SU-DHL-6 (cell line): ENCODE measurements around the gene PRSS27.

Source experiments
- H2AFZ ChIP-seq: fragments of 200-600 bp; sonication (generic); 2 replicates; pipeline ENCODE4 v1.6.1; 2014; ENCODE audit warnings: low read depth, mild to moderate bottlenecking, moderate library complexity, mixed read lengths, antibody characterized with exemption, low read length; ENCODE audit not compliant: severe bottlenecking
- H3F3A ChIP-seq: fragments of 200-600 bp; shearing (Covaris generic); 2 replicates; pipeline ENCODE4 v1.6.0; 2016; ENCODE audit warnings: antibody characterized with exemption, mild to moderate bottlenecking; ENCODE audit not compliant: insufficient read depth
- H3K27ac ChIP-seq: fragments of 200-600 bp; sonication (generic); 2 replicates; pipeline ENCODE4 v1.5.1; 2016; ENCODE audit warnings: low read depth, mild to moderate bottlenecking, low read length, moderate library complexity, mixed read lengths
- H3K27me3 ChIP-seq: fragments of 200-600 bp; sonication (generic), shearing (Covaris generic); 2 replicates; pipeline ENCODE4 v1.6.0; 2014; ENCODE audit warnings: mild to moderate bottlenecking, low read length
- H3K36me3 ChIP-seq: fragments of 200-600 bp; sonication (generic); 2 replicates; pipeline ENCODE4 v1.6.1; 2014; ENCODE audit warnings: mild to moderate bottlenecking, low read length, mixed read lengths
- H3K4me2 ChIP-seq: fragments of 300-600, 200-600 bp; shearing (Covaris generic), sonication (generic); 2 replicates; pipeline ENCODE4 v1.6.0; 2014; ENCODE audit warnings: low read length, low read depth, mild to moderate bottlenecking; ENCODE audit not compliant: poor library complexity, severe bottlenecking
- H3K4me3 ChIP-seq: fragments of 200-600 bp; sonication (generic); 2 replicates; pipeline ENCODE4 v1.5.1; 2014; ENCODE audit warnings: antibody characterized with exemption, low read length, mild to moderate bottlenecking, mixed read lengths; ENCODE audit not compliant: insufficient read depth, poor library complexity, severe bottlenecking
- H3K79me2 ChIP-seq: fragments of 200-600 bp; sonication (generic); 2 replicates; pipeline ENCODE4 v1.6.1; 2014; ENCODE audit warnings: mild to moderate bottlenecking, low read length, moderate library complexity; ENCODE audit not compliant: insufficient read depth
- H3K9ac ChIP-seq: fragments of 200-600 bp; sonication (generic); 2 replicates; pipeline ENCODE4 v1.7.0; 2014; ENCODE audit warnings: mild to moderate bottlenecking, low read length
- H3K9me2 ChIP-seq: fragments of 200-600 bp; sonication (generic); replicated peaks from 2 replicates; pipeline ENCODE4 v1.6.1; 2014; ENCODE audit warnings: low read length; ENCODE audit not compliant: insufficient read depth
- H3K9me3 ChIP-seq: fragments of 200-600 bp; sonication (generic); 2 replicates; pipeline ENCODE4 v1.6.1; 2014; ENCODE audit warnings: low read length, mixed read lengths; ENCODE audit not compliant: insufficient read depth
- H4K20me1 ChIP-seq: fragments of 200-600 bp; sonication (generic); 2 replicates; pipeline ENCODE4 v1.6.1; 2014; ENCODE audit warnings: low read depth, mild to moderate bottlenecking, antibody characterized with exemption, low read length, moderate library complexity, mixed read lengths
- CTCF ChIP-seq: fragments of 200-600 bp; sonication (generic); IDR thresholded peaks from one replicate; pipeline ENCODE4 v1.5.1; 2017; ENCODE audit warnings: antibody characterized with exemption, mild to moderate bottlenecking, low read length, moderate library complexity; ENCODE audit not compliant: insufficient read depth, poor library complexity, severe bottlenecking
- EZH2phosphoT487 ChIP-seq: fragments of 200-600 bp; sonication (generic), shearing (Covaris generic); conservative IDR thresholded peaks from 2 replicates; pipeline ENCODE4 v1.6.1; 2018; ENCODE audit warnings: mild to moderate bottlenecking, antibody characterized with exemption, low read length, moderate library complexity, mixed read lengths

PRSS27 gene

GRCh38 chr16:2704166-2704982, 15.7 kb downstream of the PRSS27 start:
- Histone ChIP-seq H3K9me3 (no peaks in the 10 kb centered on the region), H3K4me2 (no peak overlapping the region), H3K79me2 (no peaks in the 10 kb centered on the region), H2AFZ (no peak overlapping the region), H3F3A (no peaks in the 10 kb centered on the region), H3K27me3 (no peaks in the 10 kb centered on the region), H4K20me1 (no peaks in the 10 kb centered on the region), H3K36me3 (no peaks in the 10 kb centered on the region), H3K9me2 (no peaks in the 10 kb centered on the region), H3K9ac (no peak overlapping the region), H3K27ac (no peak overlapping the region), H3K4me3 (no peak overlapping the region)
- no peak for TF ChIP-seq EZH2phosphoT487
- TF ChIP-seq CTCF: no peak

DNA sequence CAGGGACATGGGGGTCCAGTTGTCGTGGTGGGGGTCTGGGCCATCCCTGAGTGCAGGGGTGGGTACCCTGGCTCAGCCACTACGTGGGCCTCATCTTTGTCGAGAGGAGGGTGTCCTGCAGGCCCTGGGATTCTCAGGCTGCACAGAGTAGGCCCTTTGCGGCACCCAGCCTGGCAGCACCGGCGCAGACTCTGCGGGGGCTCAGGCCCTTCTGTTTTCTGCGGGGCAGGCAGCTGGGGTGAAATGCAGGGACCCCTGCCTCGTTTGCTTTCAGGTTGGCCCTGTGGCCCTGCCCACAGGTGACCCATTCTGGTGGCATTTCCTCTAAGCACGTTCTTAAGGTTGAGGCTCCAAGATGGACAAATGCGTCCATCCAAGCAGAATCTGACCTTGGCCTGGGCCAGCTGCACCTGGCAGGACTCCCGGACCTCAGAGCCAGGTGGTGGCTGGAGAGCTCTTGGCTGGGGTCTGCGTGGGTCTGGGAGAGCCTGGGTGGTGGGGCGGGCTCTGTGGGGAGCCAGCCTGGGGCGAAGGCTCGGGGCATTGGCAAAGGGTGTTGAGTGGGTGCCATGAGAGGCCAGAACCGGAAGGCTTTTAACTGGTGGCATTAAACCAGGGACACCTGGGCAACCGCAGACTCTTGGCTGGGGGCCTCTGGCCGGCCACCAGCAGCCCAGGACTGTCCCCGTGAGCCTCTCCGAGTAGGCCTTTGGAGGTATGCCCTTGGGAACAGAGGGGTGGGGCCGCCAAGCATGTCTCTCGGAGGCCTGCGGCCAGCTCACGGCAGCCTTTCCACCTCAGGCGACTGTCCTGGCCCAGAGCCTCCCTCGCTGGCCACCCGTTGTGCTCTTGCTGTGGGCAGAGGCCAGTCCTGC, 16.9 kb downstream of the PRSS27 start:
- H3K27me3 ChIP-seq: no peaks in the 10 kb centered on the region
- no peaks in the 10 kb centered on the region for H3F3A ChIP-seq
- no peak overlapping the region for H2AFZ ChIP-seq
- TF ChIP-seq EZH2phosphoT487 (no peak), CTCF (no peak)
- no peak overlapping the region for H3K4me2 ChIP-seq
- no peaks in the 10 kb centered on the region for H3K79me2 ChIP-seq
- H3K9me3 ChIP-seq: no peaks in the 10 kb centered on the region
- H3K9me2 ChIP-seq: no peaks in the 10 kb centered on the region
- no peak overlapping the region for H3K27ac ChIP-seq
- no peaks in the 10 kb centered on the region for H3K36me3 ChIP-seq
- H3K4me3 ChIP-seq: no peak overlapping the region
- H3K9ac ChIP-seq: no peak overlapping the region
- no peaks in the 10 kb centered on the region for H4K20me1 ChIP-seq

- no peaks in the 10 kb centered on the region for H3K36me3 ChIP-seq
These were observed 17.6 kb downstream of the PRSS27 start for GRCh38 chr16:2702438-2702825.

More at GRCh38 chr16:2702438-2702825, 17.6 kb downstream of the PRSS27 start:
- Histone ChIP-seq H3K27me3 (no peaks in the 10 kb centered on the region), H3K9me2 (no peaks in the 10 kb centered on the region), H2AFZ (no peak overlapping the region), H3K27ac (no peak overlapping the region), H3K4me2 (no peak overlapping the region), H3K4me3 (no peak overlapping the region), H4K20me1 (no peaks in the 10 kb centered on the region), H3K9ac (no peak overlapping the region), H3F3A (no peaks in the 10 kb centered on the region), H3K79me2 (no peaks in the 10 kb centered on the region), H3K9me3 (no peaks in the 10 kb centered on the region)
- TF ChIP-seq CTCF: no peak
- TF ChIP-seq EZH2phosphoT487: no peak
